Neural cell (in vitro differentiated cells): Measurements from ENCODE around the gene RAD51C.

Source experiments
- EP300 ChIP-seq: fragments of 450-650 bp; conservative IDR thresholded peaks from 2 replicates; pipeline ENCODE4 v1.6.1; 2014; ENCODE audit warnings: antibody characterized with exemption, mild to moderate bottlenecking, moderate library complexity; ENCODE audit not compliant: poor library complexity, severe bottlenecking
- EZH2 ChIP-seq: fragments of 200-600, 300-800 bp; shearing (Covaris generic), sonication (generic); IDR thresholded peaks from 2 replicates; pipeline ENCODE4 v1.6.1; 2014; ENCODE audit warnings: antibody characterized with exemption, low read length, borderline replicate concordance, mild to moderate bottlenecking; ENCODE audit not compliant: insufficient read depth, poor library complexity, severe bottlenecking
- POLR2AphosphoS5 ChIP-seq: IDR thresholded peaks from 2 replicates; pipeline ENCODE4 v1.6.1; 2012
- TF ChIP-seq, protein P1 (sequence below): fragments of 450-650 bp; IDR thresholded peaks from 2 replicates; pipeline ENCODE4 v1.5.1; 2014; ENCODE audit warnings: antibody characterized with exemption, mild to moderate bottlenecking, moderate library complexity; ENCODE audit not compliant: poor library complexity, severe bottlenecking

DNA sequence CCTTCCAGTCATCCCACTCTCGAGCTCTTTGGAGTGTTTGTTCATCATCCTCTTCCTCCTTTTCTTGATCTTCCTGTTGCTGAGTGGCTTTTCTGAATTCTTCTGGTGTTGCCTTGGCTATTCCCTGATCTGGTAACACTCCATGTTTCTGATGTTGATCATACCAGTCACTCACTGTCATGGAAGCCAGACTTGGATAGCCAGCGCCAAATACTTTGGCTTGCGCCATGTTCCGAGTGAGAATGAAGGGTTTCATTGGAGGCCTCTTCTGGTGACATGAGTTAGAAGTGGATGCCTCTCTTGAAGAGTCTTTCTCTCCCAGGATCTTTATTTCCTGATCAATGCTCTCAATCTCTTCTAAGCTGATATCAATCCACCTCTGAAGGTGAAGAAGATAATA is 31.8 kb upstream of the RAD51C start:
- TF ChIP-seq POLR2AphosphoS5 (no peak), EZH2 (no peak), EP300 (no peak)
- TF ChIP-seq, protein P1, sequence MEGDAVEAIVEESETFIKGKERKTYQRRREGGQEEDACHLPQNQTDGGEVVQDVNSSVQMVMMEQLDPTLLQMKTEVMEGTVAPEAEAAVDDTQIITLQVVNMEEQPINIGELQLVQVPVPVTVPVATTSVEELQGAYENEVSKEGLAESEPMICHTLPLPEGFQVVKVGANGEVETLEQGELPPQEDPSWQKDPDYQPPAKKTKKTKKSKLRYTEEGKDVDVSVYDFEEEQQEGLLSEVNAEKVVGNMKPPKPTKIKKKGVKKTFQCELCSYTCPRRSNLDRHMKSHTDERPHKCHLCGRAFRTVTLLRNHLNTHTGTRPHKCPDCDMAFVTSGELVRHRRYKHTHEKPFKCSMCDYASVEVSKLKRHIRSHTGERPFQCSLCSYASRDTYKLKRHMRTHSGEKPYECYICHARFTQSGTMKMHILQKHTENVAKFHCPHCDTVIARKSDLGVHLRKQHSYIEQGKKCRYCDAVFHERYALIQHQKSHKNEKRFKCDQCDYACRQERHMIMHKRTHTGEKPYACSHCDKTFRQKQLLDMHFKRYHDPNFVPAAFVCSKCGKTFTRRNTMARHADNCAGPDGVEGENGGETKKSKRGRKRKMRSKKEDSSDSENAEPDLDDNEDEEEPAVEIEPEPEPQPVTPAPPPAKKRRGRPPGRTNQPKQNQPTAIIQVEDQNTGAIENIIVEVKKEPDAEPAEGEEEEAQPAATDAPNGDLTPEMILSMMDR, result no peak
